Measurements from ENCODE around the gene CDY2B.
"Not testable (repeated sequence)": the region's sequence is repeated elsewhere in the genome, so short reads cannot be mapped to it uniquely, and the experiment has no call there.

Gene CDY2B, protein sequence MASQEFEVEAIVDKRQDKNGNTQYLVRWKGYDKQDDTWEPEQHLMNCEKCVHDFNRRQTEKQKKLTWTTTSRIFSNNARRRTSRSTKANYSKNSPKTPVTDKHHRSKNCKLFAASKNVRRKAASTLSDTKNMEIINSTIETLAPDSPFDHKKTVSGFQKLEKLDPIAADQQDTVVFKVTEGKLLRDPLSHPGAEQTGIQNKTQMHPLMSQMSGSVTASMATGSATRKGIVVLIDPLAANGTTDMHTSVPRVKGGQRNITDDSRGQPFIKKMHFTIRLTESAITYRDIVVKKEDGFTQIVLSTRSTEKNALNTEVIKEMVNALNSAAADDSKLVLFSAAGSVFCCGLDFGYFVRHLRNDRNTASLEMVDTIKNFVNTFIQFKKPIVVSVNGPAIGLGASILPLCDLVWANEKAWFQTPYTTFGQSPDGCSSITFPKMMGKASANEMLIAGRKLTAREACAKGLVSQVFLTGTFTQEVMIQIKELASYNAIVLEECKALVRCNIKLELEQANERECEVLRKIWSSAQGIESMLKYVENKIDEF

DNA sequence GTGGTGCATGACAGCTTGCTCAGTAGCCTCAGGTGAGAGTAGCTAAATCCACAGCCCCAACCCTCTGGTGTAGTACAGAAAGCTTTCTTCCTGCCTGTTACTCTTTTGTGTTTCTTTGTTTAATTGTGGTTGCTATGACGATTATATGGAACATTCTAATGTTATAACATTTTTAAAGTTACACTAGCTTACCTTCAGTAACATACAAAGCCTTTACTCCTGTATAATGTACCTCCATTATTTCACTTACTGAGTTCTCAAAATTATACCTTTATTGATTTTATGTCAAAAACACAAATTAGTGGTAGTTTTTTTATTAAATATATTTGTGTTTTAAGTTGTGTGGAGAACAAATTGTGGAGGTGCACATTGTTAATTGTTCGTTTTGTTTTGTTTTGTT lies at the start of gene CDY2B:
Gene CDY2B (minus strand): TSS at position 101 of the 400 bp plus-strand sequence. CDS start 328 bp downstream, outside the sequence.
- DNase-seq (ENCODE audit: low spot score) = not testable (repeated sequence)

DNA sequence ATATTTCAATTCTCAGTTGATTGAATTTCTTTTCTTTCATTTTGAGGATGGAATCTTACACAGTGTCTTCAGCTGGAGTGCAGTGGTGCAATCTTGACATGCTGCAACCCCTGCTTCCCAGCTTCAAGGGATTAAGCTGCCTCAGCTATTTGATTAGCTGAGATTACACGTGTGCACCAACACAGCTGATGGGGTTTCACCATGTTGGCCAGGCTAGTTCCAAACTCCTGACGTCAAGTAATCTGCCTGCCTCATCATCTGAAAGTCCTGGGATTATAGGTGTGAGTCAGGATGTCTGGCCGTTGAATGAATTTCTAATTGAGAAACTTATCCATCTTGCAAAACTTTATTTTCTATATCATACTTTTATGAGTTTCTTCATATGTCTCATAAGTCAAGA lies 28.0 kb upstream of the CDY2B start:
- DNase-seq (ENCODE audit: low spot score) = not testable (repeated sequence)

DNA sequence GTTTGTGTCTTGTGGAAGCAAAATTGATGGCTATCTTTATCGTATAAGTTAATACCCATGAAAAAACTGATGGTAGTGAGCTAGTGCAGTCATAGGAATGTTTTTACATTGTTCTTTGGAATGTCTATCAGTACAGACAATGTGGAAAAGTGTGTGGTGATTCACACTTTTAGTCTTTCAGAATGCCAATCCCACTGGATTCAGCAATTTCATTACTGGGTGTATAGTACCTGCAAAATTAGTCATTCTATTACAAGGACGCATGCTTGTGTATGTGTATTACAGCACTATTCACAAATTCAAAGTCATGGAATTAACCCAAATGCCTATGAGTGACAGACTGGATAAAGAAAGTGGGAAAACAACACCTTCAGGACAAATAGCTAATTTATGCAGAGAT lies 27.3 kb upstream of the CDY2B start:
- DNase-seq (ENCODE audit: low spot score) = not testable (repeated sequence)

DNA sequence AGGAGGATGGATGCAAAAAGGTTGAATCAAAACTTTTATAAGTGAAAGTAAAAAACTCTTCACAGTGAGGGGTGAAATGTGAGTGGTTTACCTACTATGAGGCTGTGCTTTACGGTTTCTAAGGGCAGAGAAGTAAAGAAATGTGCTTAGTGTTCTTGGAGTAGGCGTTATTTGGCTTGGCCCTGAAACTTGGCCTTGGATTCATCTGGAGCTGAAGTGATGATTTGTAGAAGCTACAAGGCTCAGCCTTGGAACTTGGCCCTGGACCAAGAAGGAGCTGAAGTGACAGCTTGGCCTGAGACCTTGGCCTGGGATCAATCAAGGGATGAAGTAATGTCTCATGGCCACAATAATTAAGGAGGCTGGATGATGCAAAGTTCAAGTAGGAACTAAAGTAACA lies 1.7 kb upstream of the CDY2B start:
- not testable (repeated sequence) for DNase-seq (ENCODE audit: low spot score)

DNA sequence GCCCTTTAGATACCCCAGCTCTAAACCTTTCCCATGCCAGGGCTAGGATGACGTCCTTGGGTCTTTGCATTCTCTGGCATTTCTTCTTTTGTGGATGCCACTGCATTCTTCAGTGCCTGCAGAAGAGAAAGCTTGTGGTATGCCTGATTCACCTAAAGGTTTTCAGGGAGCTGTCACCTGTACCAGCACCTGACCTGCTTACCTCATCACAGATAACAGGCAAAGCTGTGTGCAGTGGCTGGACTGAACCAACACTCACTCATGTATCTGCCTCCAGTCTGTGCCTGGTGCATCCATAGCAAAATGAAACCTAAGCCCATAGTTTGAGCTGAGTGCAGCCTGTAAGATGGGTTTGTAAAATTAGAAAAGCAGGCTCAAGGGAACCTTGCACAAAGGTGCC lies 3.3 kb downstream of the CDY2B start:
- not testable (repeated sequence) for DNase-seq (ENCODE audit: low spot score)

DNA sequence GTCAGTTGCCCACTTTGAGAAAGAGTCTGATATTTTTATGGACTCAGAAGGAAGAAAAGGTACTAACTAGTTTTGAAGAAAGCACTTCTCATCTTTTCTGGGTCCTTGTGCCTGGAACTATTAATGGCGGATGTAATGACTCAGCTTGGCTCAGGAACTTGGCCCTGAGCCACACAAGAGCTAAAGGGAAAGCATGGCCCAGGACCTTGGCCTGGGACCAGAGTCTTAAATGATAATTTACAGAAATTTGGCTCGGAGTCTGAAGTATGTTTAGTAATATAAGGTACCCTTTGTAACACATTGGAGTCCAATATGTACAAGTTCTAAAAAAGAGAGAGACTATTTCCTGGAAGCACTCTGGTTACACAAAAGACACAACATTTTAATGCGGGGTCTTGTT lies 4.6 kb downstream of the CDY2B start:
- not testable (repeated sequence) for DNase-seq (ENCODE audit: low spot score)

DNA sequence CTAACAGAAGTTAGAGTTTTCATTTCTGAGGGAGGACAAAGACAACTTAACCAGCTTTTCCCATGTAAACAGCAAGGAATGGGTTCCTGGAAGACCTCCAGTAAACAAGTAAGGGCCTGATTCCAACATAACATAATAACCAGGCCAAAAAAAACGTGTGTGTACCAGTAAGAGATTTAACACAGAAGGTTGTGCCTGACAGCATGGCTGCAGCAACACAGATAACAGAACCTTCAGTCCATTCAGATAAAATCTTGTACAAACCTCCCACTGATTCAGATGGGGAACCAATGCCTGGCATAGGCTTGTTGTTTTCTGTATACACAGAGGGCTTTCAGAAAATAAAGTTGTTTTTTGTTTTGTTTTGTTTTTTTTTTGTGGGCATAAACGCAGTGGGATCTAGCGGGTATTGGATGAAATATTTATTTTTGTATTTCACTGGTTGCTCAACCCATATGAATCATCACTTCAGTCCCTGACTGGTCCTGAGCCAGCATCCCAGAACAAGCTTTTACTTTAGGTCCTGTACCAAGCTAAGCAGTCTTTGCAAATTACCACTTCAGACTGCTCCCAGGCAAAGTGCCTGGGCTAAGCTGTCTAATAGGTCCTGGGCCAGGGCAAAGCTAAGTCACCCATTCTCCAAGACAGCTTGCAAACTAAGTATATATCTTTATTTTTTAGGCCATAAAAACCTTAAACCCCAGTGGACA lies 8.7 kb downstream of the CDY2B start:
- DNase-seq (ENCODE audit: low spot score) = not testable (repeated sequence)

DNA sequence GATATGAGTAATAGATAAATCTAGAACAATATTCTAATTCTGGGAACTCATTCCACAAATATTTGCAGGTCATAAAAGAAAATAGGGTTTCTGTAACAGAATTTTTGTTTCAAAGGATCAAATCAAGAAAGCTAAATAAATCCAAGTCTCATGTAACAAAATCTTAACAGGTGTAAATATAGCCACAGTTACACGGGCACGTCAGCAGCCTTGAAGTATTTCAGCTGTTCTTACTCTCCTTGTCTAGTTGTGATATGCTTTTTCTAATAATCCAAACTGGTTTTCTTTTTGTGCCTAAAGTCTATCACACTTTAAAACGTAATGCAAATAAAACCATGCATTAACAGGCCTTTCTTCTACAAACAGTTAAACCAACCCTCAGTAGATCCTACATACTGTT lies 9.3 kb downstream of the CDY2B start:
- DNase-seq (ENCODE audit: low spot score) = not testable (repeated sequence)

DNA sequence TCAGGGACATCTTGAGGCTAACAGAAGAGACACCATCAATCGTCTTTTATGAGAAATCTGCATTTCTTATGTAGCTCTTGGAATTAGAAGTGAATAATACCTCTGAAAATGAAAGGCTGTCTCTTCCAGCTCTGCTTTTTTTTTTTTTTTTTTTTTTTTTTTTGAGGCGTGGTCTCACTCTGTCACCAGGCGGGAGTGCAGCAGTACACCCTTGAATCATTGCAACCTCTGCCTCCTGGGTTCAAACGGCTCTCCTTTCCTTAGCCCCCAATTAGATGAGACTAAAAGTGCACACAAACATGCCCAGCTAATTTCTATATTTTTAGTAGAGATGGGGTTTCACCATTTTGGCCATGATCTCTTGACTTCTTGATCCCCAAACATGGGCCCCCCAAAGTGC lies 12.2 kb downstream of the CDY2B start:
- DNase-seq (ENCODE audit: low spot score) = not testable (repeated sequence)

DNA sequence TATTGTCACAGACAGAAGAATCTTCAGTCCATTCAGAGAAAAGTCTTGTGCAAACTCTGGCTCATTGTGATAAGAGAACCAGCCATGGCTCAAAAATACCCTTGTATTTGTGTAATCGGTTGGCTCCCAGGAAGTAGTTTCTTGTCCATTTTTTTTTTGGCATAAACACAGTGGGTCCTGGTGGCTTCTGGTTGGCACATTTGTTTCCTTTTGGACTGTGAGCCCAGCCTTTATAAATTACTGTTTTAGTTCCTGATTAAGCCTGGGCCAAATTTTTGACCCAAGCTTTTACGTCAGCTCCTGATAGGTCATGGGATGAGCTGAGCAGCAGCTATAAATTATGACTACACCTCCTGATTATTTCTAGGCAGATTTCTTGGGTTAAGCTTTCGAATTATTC lies 19.4 kb downstream of the CDY2B start:
- DNase-seq (ENCODE audit: low spot score) = not testable (repeated sequence)

DNA sequence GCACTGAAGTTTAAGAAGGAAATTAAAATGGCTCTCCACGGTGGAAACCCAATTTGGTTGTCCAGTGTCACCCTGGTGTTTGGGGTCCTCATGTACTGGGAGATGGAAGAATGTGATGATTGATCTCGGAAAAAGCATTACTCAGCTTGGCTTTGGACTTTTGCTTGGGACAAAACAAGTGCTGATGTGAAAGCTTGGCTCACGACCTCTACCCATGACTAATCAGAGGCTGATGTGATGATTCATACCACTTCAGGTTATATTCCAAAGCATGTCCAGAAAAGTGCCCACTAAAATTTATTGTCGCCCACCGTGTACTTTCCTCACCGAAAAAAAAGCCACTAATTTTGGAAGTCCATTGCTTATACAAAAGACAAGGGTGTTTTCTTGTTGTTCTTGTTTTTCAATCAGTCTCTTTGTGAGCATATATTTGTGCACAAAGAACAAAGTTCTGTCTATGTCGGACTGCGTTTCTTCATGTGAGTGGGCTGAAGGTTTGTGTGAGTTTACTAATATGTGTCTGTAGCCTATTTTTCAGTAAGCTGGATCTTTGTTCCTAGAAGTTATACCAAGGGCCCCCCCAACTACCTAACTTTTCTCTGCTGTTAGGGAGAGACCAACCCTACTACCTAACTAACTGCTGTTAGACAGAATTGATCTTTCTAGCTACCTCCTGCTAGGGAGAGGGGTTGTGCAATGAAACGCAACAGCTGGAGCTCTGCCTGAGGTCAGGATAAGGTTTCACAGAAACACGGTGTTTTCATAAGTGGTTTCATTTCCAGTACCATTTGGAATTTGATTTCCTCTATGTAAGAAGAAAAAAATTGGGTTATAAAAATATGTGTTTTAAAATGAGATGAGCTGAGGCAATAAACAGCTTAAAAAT lies 22.8 kb downstream of the CDY2B start:
- not testable (repeated sequence) for DNase-seq (ENCODE audit: low spot score)

DNA sequence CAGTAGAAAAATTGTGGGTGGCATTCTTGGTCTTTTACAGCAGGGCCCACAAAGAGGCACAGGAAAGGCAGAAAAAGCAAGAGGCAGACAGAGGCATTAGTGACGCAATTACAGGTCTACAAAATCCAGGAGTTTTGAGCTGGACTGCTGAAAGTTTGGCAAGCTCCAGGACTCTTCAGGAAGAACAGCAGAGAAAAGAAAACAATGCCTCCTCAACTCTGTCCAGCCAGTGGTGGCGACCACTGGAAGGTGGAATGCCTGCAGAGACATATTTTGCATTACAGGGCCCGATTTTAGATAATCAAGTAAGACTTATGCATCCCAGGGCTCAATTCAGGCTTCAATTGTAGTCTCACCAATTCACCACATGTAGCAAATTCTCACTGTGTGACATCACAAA lies 23.5 kb downstream of the CDY2B start:
- not testable (repeated sequence) for DNase-seq (ENCODE audit: low spot score)

DNA sequence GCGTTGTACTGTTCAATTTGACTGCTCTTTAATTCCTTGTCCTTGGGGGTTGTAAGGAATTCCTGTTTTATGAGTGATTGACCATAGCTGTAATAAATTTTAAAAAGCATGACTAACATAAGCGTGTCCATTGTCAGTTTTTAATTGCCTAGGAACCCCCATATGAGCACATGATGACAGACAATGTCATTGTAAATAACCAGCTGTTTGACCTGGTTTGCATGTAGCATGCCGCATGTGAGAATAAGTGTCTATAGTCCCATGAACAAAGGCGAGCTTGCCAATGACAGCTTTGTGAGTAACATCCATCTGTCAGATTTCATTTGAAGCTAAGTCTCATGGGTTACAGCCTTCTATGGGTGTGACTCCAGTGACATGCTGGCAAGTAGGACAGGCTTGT lies 30.9 kb downstream of the CDY2B start:
- DNase-seq (ENCODE audit: low spot score) = not testable (repeated sequence)

DNA sequence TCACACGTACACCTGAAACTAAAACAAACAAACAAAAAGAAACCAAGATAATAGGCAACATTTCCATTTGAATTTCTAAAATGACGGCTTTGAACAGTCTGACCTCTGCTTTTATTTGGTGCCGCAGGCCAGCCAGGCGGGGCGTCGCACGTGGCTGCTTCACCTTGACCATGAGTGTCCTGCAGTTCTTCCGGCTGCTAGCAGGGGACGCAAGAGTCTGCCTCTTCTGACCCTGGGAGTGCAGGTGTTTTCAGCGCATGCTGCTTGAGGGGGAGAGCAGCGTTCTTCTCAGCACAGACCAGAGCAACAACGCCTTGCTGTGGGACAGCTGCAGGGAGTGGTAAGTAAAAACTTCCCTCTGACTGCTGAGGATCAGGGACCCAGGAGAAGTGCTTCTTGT lies 47.9 kb downstream of the CDY2B start:
- not testable (repeated sequence) for DNase-seq (ENCODE audit: low spot score)

All from AG20443 (cell line).